Brain microvascular endothelial cell (primary cell): Measurements from ENCODE around the gene WDR27.

Experiments
- DNase-seq: peaks from one replicate; pipeline ENCODE4 v3.0.0-alpha.2; 2020
- H3K27ac ChIP-seq: fragments of 250-450 bp; sonication (Bioruptor Pico); 2 replicates; pipeline ENCODE4 v1.5.1; 2020; ENCODE audit warnings: mild to moderate bottlenecking, moderate library complexity
- H3K27me3 ChIP-seq: fragments of 250-450 bp; sonication (Bioruptor Pico); replicated peaks from 2 replicates; pipeline ENCODE4 v1.5.1; 2020; ENCODE audit warnings: mild to moderate bottlenecking
- H3K36me3 ChIP-seq: fragments of 250-450 bp; sonication (Bioruptor Pico); replicated peaks from 2 replicates; pipeline ENCODE4 v1.5.1; 2020; ENCODE audit warnings: mild to moderate bottlenecking
- H3K4me3 ChIP-seq: 2 replicates; pipeline ENCODE4 v1.5.1; 2011; ENCODE audit warnings: low read depth, mild to moderate bottlenecking, control low read depth, low read length, moderate library complexity
- in situ Hi-C: cut with HindIII; loops from 2 replicates; pipeline ENCODE4 v1.10.0; 2017; ENCODE audit warnings: low sequenced_read_pairs, low pct_ligation_motif_present
- TF ChIP-seq, protein P1 (sequence below): IDR thresholded peaks from 2 replicates; pipeline ENCODE4 v1.5.1; 2011; ENCODE audit warnings: low read depth, mild to moderate bottlenecking, moderate library complexity, low read length, control low read depth, inconsistent platforms; ENCODE audit errors: missing control alignments

Gene WDR27

DNA sequence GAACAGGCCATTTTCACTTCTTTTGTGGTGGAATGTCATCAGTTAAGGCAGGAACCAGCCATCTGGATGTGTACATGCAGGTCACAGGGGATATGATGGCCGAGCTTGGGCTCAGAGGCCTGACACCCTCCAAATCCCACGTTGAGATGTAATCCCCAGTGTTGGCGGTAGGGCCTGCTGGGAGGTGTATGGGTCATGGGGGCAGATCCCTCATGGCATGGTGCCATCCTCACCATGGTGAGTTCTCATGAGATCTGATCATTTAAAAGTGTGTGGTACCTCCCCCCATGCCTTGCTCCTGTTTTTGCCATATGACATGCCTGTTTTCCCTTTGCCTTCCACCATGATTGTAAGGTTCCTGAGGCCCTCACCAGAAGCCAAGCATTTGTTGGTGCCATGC lies 26.8 kb downstream of the WDR27 start:
- H3K36me3 ChIP-seq = peaks cover 4% of the 10 kb centered on the region
- no peak overlapping the region for H3K4me3 ChIP-seq
- no peak overlapping the region for H3K27ac ChIP-seq
- no peak for DNase-seq
- TF ChIP-seq, protein P1, sequence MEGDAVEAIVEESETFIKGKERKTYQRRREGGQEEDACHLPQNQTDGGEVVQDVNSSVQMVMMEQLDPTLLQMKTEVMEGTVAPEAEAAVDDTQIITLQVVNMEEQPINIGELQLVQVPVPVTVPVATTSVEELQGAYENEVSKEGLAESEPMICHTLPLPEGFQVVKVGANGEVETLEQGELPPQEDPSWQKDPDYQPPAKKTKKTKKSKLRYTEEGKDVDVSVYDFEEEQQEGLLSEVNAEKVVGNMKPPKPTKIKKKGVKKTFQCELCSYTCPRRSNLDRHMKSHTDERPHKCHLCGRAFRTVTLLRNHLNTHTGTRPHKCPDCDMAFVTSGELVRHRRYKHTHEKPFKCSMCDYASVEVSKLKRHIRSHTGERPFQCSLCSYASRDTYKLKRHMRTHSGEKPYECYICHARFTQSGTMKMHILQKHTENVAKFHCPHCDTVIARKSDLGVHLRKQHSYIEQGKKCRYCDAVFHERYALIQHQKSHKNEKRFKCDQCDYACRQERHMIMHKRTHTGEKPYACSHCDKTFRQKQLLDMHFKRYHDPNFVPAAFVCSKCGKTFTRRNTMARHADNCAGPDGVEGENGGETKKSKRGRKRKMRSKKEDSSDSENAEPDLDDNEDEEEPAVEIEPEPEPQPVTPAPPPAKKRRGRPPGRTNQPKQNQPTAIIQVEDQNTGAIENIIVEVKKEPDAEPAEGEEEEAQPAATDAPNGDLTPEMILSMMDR = no peak
- in situ Hi-C loops = no loop called here
- no peaks in the 10 kb centered on the region for H3K27me3 ChIP-seq

- no peak overlapping the region for H3K4me3 ChIP-seq
- DNase-seq = no peak
- TF ChIP-seq, protein P1 = no peak
- peaks cover 6% of the 10 kb centered on the region for H3K36me3 ChIP-seq
- no peaks in the 10 kb centered on the region for H3K27me3 ChIP-seq
- H3K27ac ChIP-seq = no peak overlapping the region
- in situ Hi-C loops = no loop called here
These were observed 30.3 kb downstream of the WDR27 start for GRCh38 chr6:169671563-169671962.

DNA sequence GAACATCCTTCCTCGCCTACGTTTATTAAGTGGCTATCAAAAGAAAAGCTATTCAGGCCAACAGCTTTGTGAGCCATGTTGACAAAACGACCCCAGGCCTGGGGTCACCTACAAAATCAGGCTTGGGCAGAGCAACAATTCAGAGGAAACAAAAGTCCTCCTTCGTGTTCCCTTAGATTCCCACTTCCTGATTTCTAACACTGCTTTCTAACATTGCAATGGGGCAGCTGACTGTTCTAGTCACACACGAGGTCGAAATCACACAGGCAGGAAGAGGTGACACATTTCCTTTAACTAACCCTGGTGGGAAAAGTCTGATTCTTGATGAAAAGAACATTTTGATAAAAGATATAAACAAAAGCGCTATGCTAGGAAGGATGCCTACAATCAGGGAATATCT lies 31.9 kb downstream of the WDR27 start:
- H3K4me3 ChIP-seq = no peak overlapping the region
- TF ChIP-seq, protein P1 = no peak

GRCh38 chr6:169669147-169669546 lies 32.7 kb downstream of the WDR27 start:
- in situ Hi-C loops = no loop called here
- peak overlapping the region; percentile 51 for H3K27ac ChIP-seq
- no peaks in the 10 kb centered on the region for H3K27me3 ChIP-seq
- H3K36me3 ChIP-seq = peaks cover 13% of the 10 kb centered on the region
- no peak for DNase-seq
- H3K4me3 ChIP-seq = no peak overlapping the region
- TF ChIP-seq, protein P1 = no peak

More for the DNA sequence above, 31.9 kb downstream of the WDR27 start:
- peak; percentile 58 for DNase-seq
- H3K27me3 ChIP-seq = no peaks in the 10 kb centered on the region
- peak overlapping the region; percentile 51 for H3K27ac ChIP-seq
- in situ Hi-C loops = no loop called here
- H3K36me3 ChIP-seq = peaks cover 10% of the 10 kb centered on the region

DNA sequence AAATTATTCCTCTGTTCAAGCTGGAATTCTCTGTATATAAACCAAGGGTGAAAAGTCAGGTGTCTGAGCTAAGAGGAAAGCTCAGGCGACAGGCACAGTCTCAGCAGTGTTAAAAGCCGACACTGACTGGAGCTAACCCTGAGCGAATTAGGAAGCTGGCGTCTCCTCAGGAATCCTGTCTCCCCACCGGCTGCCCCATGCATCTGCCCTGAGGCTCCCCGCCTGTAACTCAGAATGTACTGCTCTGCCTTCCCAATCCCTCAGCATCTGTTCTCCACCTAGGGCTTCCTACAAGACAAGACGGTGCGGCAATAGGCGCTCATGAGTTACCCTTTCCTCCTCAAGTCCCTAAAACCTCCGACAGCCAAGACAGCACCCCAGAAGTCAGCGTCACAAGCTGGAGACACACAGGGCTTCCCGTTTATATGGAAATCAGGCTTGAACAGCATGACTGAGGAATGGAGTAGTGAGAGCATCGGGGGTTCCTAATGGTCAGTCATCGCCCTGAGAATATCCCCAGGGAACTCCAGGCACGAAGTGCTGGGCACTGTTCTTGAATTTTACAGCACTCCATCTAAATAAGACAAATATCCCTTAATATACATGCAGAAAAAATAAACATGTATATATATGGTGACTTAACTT lies 33.5 kb downstream of the WDR27 start:
- Histone ChIP-seq H3K4me3 (no peak overlapping the region), H3K36me3 (peaks cover 21% of the 10 kb centered on the region), H3K27ac (no peak overlapping the region), H3K27me3 (no peaks in the 10 kb centered on the region)
- DNase-seq = no peak
- in situ Hi-C loops = no loop called here
- TF ChIP-seq, protein P1 = no peak

GRCh38 chr6:169667716-169668115 lies 34.1 kb downstream of the WDR27 start:
- no peak for DNase-seq
- Histone ChIP-seq H3K36me3 (peaks cover 23% of the 10 kb centered on the region), H3K4me3 (no peak overlapping the region), H3K27me3 (no peaks in the 10 kb centered on the region), H3K27ac (no peak overlapping the region)
- in situ Hi-C loops = no loop called here
- TF ChIP-seq, protein P1 = no peak
